Lung (tissue), 12 donors: ENCODE results near the gene FAF2. TPM values are rescaled to one million over a fixed set of nuclear protein-coding genes. Genes with fewer than 3 reads are reported as not detected.

ENCODE experiments used
- ATAC-seq: fragments of 200-7000 bp; cut with Tn5 transposase; one replicate; pipeline ENCODE4 v1.9.1; 2020; ENCODE audit warnings: moderate number of reproducible peaks; ENCODE audit not compliant: insufficient read depth, low FRiP score
- DNase-seq, 3 donors: peaks; one replicate each; pipeline ENCODE4 v3.0.0-alpha.2; 2013 to 2017
- H3K27ac ChIP-seq, 2 donors: one replicate each; pipeline ENCODE4 v1.5.1; 2013; ENCODE audit warnings: mild to moderate bottlenecking in 2 of 2, moderate library complexity in 2 of 2, control low read depth in 1 of 2, inconsistent platforms in 1 of 2, low read depth in 1 of 2, low read length in 1 of 2
- H3K27me3 ChIP-seq, 3 donors: one replicate each; pipeline ENCODE4 v1.5.1; 2013; ENCODE audit warnings: low read length in 2 of 3; ENCODE audit not compliant: control insufficient read depth in 3 of 3, insufficient read depth in 3 of 3
- H3K36me3 ChIP-seq, 4 donors: one replicate each; pipeline ENCODE4 v1.5.1; 2013; ENCODE audit warnings: low read length in 4 of 4, mild to moderate bottlenecking in 1 of 4, moderate library complexity in 1 of 4; ENCODE audit not compliant: control insufficient read depth in 4 of 4, insufficient read depth in 4 of 4
- H3K4me1 ChIP-seq, 5 donors: one replicate each; pipeline ENCODE4 v1.5.1; 2013; ENCODE audit warnings: low read length in 5 of 5, mild to moderate bottlenecking in 2 of 5, moderate library complexity in 1 of 5; ENCODE audit not compliant: control insufficient read depth in 5 of 5, insufficient read depth in 5 of 5
- H3K4me3 ChIP-seq: one replicate; pipeline ENCODE4 v1.5.1; 2013; ENCODE audit warnings: mild to moderate bottlenecking, control low read depth, moderate library complexity
- H3K9ac ChIP-seq, 2 donors: one replicate each; pipeline ENCODE4 v1.5.1; 2013; ENCODE audit warnings: low read length in 2 of 2, control low read depth in 1 of 2; ENCODE audit not compliant: insufficient read depth in 1 of 2
- H3K9me3 ChIP-seq, 4 donors: one replicate each; pipeline ENCODE4 v1.5.1; 2013; ENCODE audit warnings: low read length in 3 of 4, mild to moderate bottlenecking in 1 of 4, moderate library complexity in 1 of 4; ENCODE audit not compliant: control insufficient read depth in 4 of 4, insufficient read depth in 3 of 4
- WGBS, 2 donors: extraction: QIAGEN DNeasy Blood & Tissue Kit; methylation state at CpG; one replicate each; pipeline ENCODE4 v1.1.7; 2013; 5-methylcytosine and 5-hydroxymethylcytosine counted together
- polyA plus RNA-seq, 2 donors: library from polyadenylated mRNA; stranded (reverse); fragments of 200-250 nt; gene quantifications; one replicate each; pipeline ENCODE4 v1.2.1, GENCODE V29; 2013
- total RNA-seq, 2 donors: library from RNA; depleted of rRNA in 1 of 2; stranded (reverse); fragments of >200 nt in 1 of 2; gene quantifications; one replicate each; pipeline ENCODE4 v1.2.1, GENCODE V29; 2014 to 2021
- TF ChIP-seq, protein P1 (sequence below): IDR thresholded peaks from 2 replicates; pipeline ENCODE4 v1.5.1; 2012; ENCODE audit warnings: mild to moderate bottlenecking; ENCODE audit errors: control extremely low read depth, extremely low read depth
- donor health status: control.
- donor health status: control.
- donor health status: Bipolar disorder and iron deficiency.
- donor health status: healthy.
- donor health status: DM: yes; HTN: yes; CAD: no.

FAF2 gene
- total and polyA plus RNA-seq, 4 donors, result 12.5 to 40.1 (median 26.6) TPM

- no peaks in the 10 kb centered on the region for H3K9me3 ChIP-seq
- no peak overlapping the region for H3K27ac ChIP-seq
- peaks cover 12 to 49% (median 23%) of the 10 kb centered on the region in 5 donors for H3K4me1 ChIP-seq
- TF ChIP-seq, protein P1, sequence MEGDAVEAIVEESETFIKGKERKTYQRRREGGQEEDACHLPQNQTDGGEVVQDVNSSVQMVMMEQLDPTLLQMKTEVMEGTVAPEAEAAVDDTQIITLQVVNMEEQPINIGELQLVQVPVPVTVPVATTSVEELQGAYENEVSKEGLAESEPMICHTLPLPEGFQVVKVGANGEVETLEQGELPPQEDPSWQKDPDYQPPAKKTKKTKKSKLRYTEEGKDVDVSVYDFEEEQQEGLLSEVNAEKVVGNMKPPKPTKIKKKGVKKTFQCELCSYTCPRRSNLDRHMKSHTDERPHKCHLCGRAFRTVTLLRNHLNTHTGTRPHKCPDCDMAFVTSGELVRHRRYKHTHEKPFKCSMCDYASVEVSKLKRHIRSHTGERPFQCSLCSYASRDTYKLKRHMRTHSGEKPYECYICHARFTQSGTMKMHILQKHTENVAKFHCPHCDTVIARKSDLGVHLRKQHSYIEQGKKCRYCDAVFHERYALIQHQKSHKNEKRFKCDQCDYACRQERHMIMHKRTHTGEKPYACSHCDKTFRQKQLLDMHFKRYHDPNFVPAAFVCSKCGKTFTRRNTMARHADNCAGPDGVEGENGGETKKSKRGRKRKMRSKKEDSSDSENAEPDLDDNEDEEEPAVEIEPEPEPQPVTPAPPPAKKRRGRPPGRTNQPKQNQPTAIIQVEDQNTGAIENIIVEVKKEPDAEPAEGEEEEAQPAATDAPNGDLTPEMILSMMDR, result no peak
- ATAC-seq (no peak), DNase-seq (peak; percentile 12 to 34 (median 17))
- no peaks in the 10 kb centered on the region for H3K36me3 ChIP-seq
- no peaks in the 10 kb centered on the region for H3K27me3 ChIP-seq
- peak overlapping the region in 1 of 2 donors; percentile 67 for H3K9ac ChIP-seq
- H3K4me3 ChIP-seq, result no peak overlapping the region
- WGBS, 2 donors, result 53 to 75% methylated on average over 5 of the region's 5 CpGs
These were observed 90.8 kb downstream of the FAF2 start for GRCh38 chr5:176538989-176539384.

DNA sequence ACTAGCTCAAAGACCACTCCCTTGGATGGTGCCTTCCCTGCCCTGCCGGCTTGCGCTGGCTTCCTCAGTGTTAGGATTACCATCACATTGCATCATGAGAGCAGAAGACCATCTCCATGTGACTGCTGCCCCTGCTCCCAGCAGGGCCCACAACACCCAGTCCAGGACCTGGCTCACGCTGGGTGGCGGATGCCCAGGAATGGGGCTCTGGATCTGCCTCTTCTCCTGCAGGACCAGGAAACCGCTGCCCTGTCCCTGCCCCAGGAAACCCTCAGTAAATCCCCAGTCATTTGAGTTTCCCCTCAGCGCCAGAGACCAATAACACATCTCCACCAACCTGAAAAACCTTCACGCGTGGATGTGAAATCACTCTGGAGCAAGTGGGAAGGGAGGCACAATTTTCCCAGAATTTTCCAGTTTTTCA, 92.3 kb downstream of the FAF2 start:
- Histone ChIP-seq H3K4me1 (peaks cover 0 to 36% (median 13%) of the 10 kb centered on the region in 5 donors), H3K9ac (no peak overlapping the region), H3K27ac (peak overlapping the region in 1 of 2 donors; percentile 17), H3K36me3 (no peaks in the 10 kb centered on the region), H3K4me3 (no peak overlapping the region), H3K9me3 (no peaks in the 10 kb centered on the region), H3K27me3 (no peaks in the 10 kb centered on the region)
- no peak for ATAC-seq
- TF ChIP-seq, protein P1, result no peak
- no peak for DNase-seq
- WGBS, 2 donors, result 69 to 84% methylated on average over 8 of the region's 8 CpGs

GRCh38 chr5:176540956-176541337, 92.8 kb downstream of the FAF2 start:
- Histone ChIP-seq H3K27ac (peak overlapping the region in 1 of 2 donors; percentile 77), H3K4me1 (peaks cover 0 to 31% (median 13%) of the 10 kb centered on the region in 5 donors), H3K4me3 (no peak overlapping the region), H3K36me3 (no peaks in the 10 kb centered on the region), H3K9me3 (no peaks in the 10 kb centered on the region), H3K27me3 (no peaks in the 10 kb centered on the region), H3K9ac (no peak overlapping the region)
- 81 to 84% methylated on average over 8 of the region's 8 CpGs for WGBS, 2 donors
- TF ChIP-seq, protein P1, result no peak
- DNase-seq, result peak in 1 of 3 donors; percentile 6
- ATAC-seq, result no peak
